ENCODE measurements around the gene MYOM1.
"Not testable (repeated sequence)": the region's sequence is repeated elsewhere in the genome, so short reads cannot be mapped to it uniquely, and the experiment has no call there.

- TF ChIP-seq CTCF, POLR2A (IDR thresholded peaks at IDR 0.05): not testable (repeated sequence)
Measured at GRCh38 chr18:3028115-3028514, 191.7 kb downstream of the MYOM1 start.

Measured in uterus (tissue), 2 donors.